ENCODE data around the gene ANG. TPM values are rescaled to one million over a fixed set of nuclear protein-coding genes. Genes with fewer than 3 reads are reported as not detected.
A peak's percentile ranks its signal among the peaks of the same experiment; 100 is the strongest.

ANG gene
- total and polyA plus RNA-seq, 10 of the 15 experiments (the other 5 are each of a cell fraction or from before 2014, with no cell fraction given) = 1.0 to 5.9 (median 2.2) TPM

GRCh38 chr14:20682435-20683124 is 6.0 kb upstream of the ANG start (continued):
- TF ChIP-seq GATAD2B (conservative IDR thresholded peaks at IDR 0.05; ENCODE audit: low read depth) (peak; percentile 60; the same call in 1 of the 2 replicates), HSF1 (IDR thresholded peaks at IDR 0.05; ENCODE audit: low read depth, low read length) (no peak), TCF3 (IDR thresholded peaks at IDR 0.05; ENCODE audit: borderline replicate concordance, insufficient read depth, low read depth, low read length) (no peak)

- H2AFZ ChIP-seq (ENCODE audit: control insufficient read depth, low read depth, low read length) = peak overlapping the region; percentile 90
- no peaks in the 10 kb centered on the region for H3K79me2 ChIP-seq (ENCODE audit: control insufficient read depth, insufficient read depth, low read length)
- H3K27me3 ChIP-seq (replicated peaks in 1 of 2; ENCODE audit: control insufficient read depth in 2 of 2, insufficient read depth in 2 of 2, low read length in 1 of 2) = no peaks in the 10 kb centered on the region
- SMC1A ChIA-PET (ENCODE audit: uncharacterized antibody, unreplicated experiment) = interaction anchor here (0.9 to 8.9 kb wide), 19 partner anchors 9 to 355 kb away, joined by 3 to 150 read pairs (median 4); no protein-coding TSS in a partner anchor
- H3K4me2 ChIP-seq (ENCODE audit: control insufficient read depth, insufficient read depth) = peak overlapping the region; percentile 97
- WGBS (ENCODE audit: insufficient coverage, insufficient replicate concordance, low lambda C conversion rate, missing lambda C conversion rate) = under 1% methylated on average over 38 of the region's 38 CpGs
- peak overlapping the region; percentile 99 for H3K27ac ChIP-seq (ENCODE audit: control insufficient read depth, insufficient read depth)
- H3K36me3 ChIP-seq (ENCODE audit: control insufficient read depth in 2 of 2, insufficient read depth in 2 of 2, low read length in 1 of 2) = no peaks in the 10 kb centered on the region
- CTCF ChIA-PET = interaction anchor here (0.6 to 11.0 kb wide), 17 partner anchors 9 to 421 kb away, joined by 3 to 214 read pairs (median 4); partner anchors contain the start of genes CCNB1IP1, PARP2 and PIP4P1
- H3K4me3 ChIP-seq = peak overlapping the region; percentile 73
- DNase-seq (ENCODE audit: low read depth, low spot score) = peak; percentile 96
- RAD21 ChIA-PET (ENCODE audit: unreplicated experiment) = interaction anchor here (0.6 to 8.9 kb wide), 14 partner anchors 13 to 355 kb away, joined by 3 to 156 read pairs (median 8); partner anchors contain the start of genes CCNB1IP1 and PARP2
- H3K9me3 ChIP-seq (replicated peaks; ENCODE audit: control insufficient read depth, insufficient read depth, low read length) = no peaks in the 10 kb centered on the region
- in situ Hi-C loops (cut with MboI) = loop anchor here (5.0 kb wide), 3 partner anchors 51 to 351 kb away; partner anchors contain the start of genes CCNB1IP1 and PIP4P1
- H3K4me1 ChIP-seq (ENCODE audit: control insufficient read depth, insufficient read depth, low read length) = peaks cover 23% of the 10 kb centered on the region
- intact Hi-C loops (cut with micrococcal nuclease; ENCODE audit: unreplicated experiment) = loop anchor here (1.0 to 5.0 kb wide), 5 partner anchors 52 to 357 kb away; partner anchors contain the start of genes PIP4P1 and TEP1
- BruUV-seq (replicated peaks) = no TSS peak
- peak overlapping the region; percentile 93 for H3K9ac ChIP-seq (ENCODE audit: control insufficient read depth, insufficient read depth, low read length)
- no peaks in the 10 kb centered on the region for H4K20me1 ChIP-seq (ENCODE audit: control insufficient read depth, insufficient read depth)
- peak; percentile 49 for ATAC-seq
- POLR2A ChIA-PET = interaction anchor here (0.7 to 5.6 kb wide), 8 partner anchors 14 to 340 kb away, joined by 3 to 69 read pairs (median 11); partner anchors contain the start of genes PARP2 and PIP4P1
- no peak for FAIRE-seq
- TF ChIP-seq IRF4 (IDR thresholded peaks at IDR 0.05; ENCODE audit: low read depth, low read length) (0 out of 2 replicates have a peak, but pooled peaks have one; percentile 7), CBFB (IDR thresholded peaks at IDR 0.05; ENCODE audit: low read depth) (peak; percentile 75), MYC (IDR thresholded peaks at IDR 0.05; ENCODE audit: insufficient read depth, insufficient read length, insufficient replicate concordance, low read length, severe bottlenecking) (no peak), ATF7 (IDR thresholded peaks at IDR 0.05; ENCODE audit: low read depth) (no peak), SKIL (IDR thresholded peaks at IDR 0.05; ENCODE audit: low read depth, poor library complexity, severe bottlenecking) (peak; percentile 19), ZSCAN29 (IDR thresholded peaks at IDR 0.05) (peak; percentile 92), EP300 (IDR thresholded peaks at IDR 0.05; ENCODE audit: borderline replicate concordance in 1 of 2, control insufficient read depth in 1 of 2, low read depth in 2 of 2, low read length in 2 of 2) (peak in 1 of 2 experiments; percentile 21; a peak in 1 of 4 replicates), ZNF24 (IDR thresholded peaks at IDR 0.05) (peak; percentile 98), BACH1 (IDR thresholded peaks at IDR 0.05; ENCODE audit: borderline replicate concordance) (no peak), ZNF217 (IDR thresholded peaks at IDR 0.05) (peak; percentile 44; the same call in 1 of the 2 replicates), RUNX3 (IDR thresholded peaks at IDR 0.05; ENCODE audit: low read length) (peak; percentile 86), IKZF1 (conservative IDR thresholded peaks at IDR 0.05) (0 out of 2 replicates have a peak, but pooled peaks have one; percentile 6), ETV6 (conservative IDR thresholded peaks at IDR 0.05 in 1 of 2, IDR thresholded peaks at IDR 0.05 in 1 of 2; ENCODE audit: borderline replicate concordance in 1 of 2, low read depth in 1 of 2) (peak in 1 of 2 experiments; percentile 44; a peak in 1 of 4 replicates)
Observed at GRCh38 chr14:20683125-20683890, 5.3 kb upstream of the ANG start.
